H1 (cell line): Measurements from ENCODE around the gene CAPS. TPM values are rescaled to one million over a fixed set of nuclear protein-coding genes. Genes with fewer than 3 reads are reported as not detected.

Source experiments
- CTCF ChIA-PET: fragments of 300-600 bp; sonication (Branson Sonifier 250); formaldehyde crosslinking; loops from one replicate; lab custom pipeline; 2021; ENCODE audit not compliant: partially characterized antibody; lab: Charles Lee
- POLR2A ChIA-PET: fragments of 300-600 bp; sonication (Branson Sonifier 250); formaldehyde crosslinking; loops from one replicate; lab custom pipeline; 2021; ENCODE audit warnings: inconsistent platforms; ENCODE audit not compliant: partially characterized antibody; lab: Charles Lee
- DNase-seq, 2 experiments: peaks; one replicate each; pipeline versions ENCODE4 v3.0.0 to v3.0.0-alpha.2; 2010 to 2022; ENCODE audit warnings: low spot score in 2 of 2, low read depth in 1 of 2, mixed read lengths in 1 of 2
- FAIRE-seq: peaks from 2 replicates; lab custom pipeline; 2011; peaks lifted over from hg19 to GRCh38; lab: Jason Lieb, UNC
- H2AFZ ChIP-seq: 2 replicates; pipeline ENCODE4 v1.8.1; 2012; ENCODE audit warnings: low read length, inconsistent platforms
- H2AK5ac ChIP-seq: 2 replicates; pipeline ENCODE4 v1.6.1; 2013; ENCODE audit warnings: low read depth, low read length
- H2BK120ac ChIP-seq: replicated peaks from 2 replicates; pipeline ENCODE3; 2013; ENCODE audit warnings: low read depth, low read length, inconsistent platforms
- H2BK12ac ChIP-seq: 2 replicates; pipeline ENCODE4 v1.6.1; 2013; ENCODE audit warnings: low read depth, low read length
- H2BK15ac ChIP-seq: 2 replicates; pipeline ENCODE4 v1.6.1; 2013; ENCODE audit warnings: low read length
- H2BK20ac ChIP-seq: 2 replicates; pipeline ENCODE4 v1.6.1; 2013; ENCODE audit warnings: low read length
- H2BK5ac ChIP-seq: 2 replicates; pipeline ENCODE4 v1.6.1; 2013; ENCODE audit warnings: low read depth, low read length
- H3K14ac ChIP-seq: 2 replicates; pipeline ENCODE4 v1.6.1; 2013; ENCODE audit warnings: inconsistent platforms; ENCODE audit not compliant: insufficient read length
- H3K18ac ChIP-seq: 2 replicates; pipeline ENCODE4 v1.6.1; 2013; ENCODE audit warnings: low read length; ENCODE audit errors: extremely low read depth
- H3K23ac ChIP-seq: 2 replicates; pipeline ENCODE4 v1.6.1; 2013; ENCODE audit warnings: inconsistent platforms; ENCODE audit not compliant: insufficient read length
- H3K23me2 ChIP-seq: 2 replicates; pipeline ENCODE4 v1.6.1; 2013; ENCODE audit warnings: low read depth, low read length
- H3K27ac ChIP-seq: 2 replicates; pipeline ENCODE4 v1.6.1; 2011; ENCODE audit warnings: low read depth, low read length, inconsistent platforms
- H3K27me3 ChIP-seq, 4 experiments: replicated peaks in 1 of 4; 1 replicate in 1 of 4; 2 replicates in 3 of 4; pipeline versions ENCODE4 v1.6.1 to v1.8.1; 2011 to 2013; ENCODE audit warnings: low read length in 3 of 4, mild to moderate bottlenecking in 3 of 4, inconsistent platforms in 2 of 4, mixed read lengths in 2 of 4, moderate library complexity in 1 of 4; ENCODE audit not compliant: control insufficient read depth in 3 of 4, insufficient read depth in 3 of 4; ENCODE audit errors: extremely low read depth in 1 of 4
- H3K36me3 ChIP-seq, 4 experiments: 2 replicates each; pipeline versions ENCODE4 v1.6.1 to v1.8.1; 2011 to 2013; ENCODE audit warnings: mild to moderate bottlenecking in 4 of 4, low read length in 3 of 4, moderate library complexity in 2 of 4, control low read depth in 1 of 4, inconsistent platforms in 1 of 4; ENCODE audit not compliant: insufficient read depth in 4 of 4, control insufficient read depth in 2 of 4
- H3K4ac ChIP-seq: replicated peaks from 2 replicates; pipeline ENCODE3; 2013; ENCODE audit warnings: low read length, low read depth, mixed read lengths, inconsistent platforms; ENCODE audit not compliant: insufficient read length
- H3K4me1 ChIP-seq, 4 experiments: replicated peaks in 1 of 4; 1 replicate in 1 of 4; 2 replicates in 3 of 4; pipeline versions ENCODE4 v1.6.1 to v1.8.1; 2011 to 2013; ENCODE audit warnings: low read length in 3 of 4, inconsistent platforms in 2 of 4, mixed read lengths in 1 of 4; ENCODE audit not compliant: insufficient read depth in 4 of 4, control insufficient read depth in 3 of 4
- H3K4me2 ChIP-seq, 2 experiments: 2 replicates each; pipeline versions ENCODE4 v1.6.1 to v1.8.1; 2011 to 2013; ENCODE audit warnings: low read depth in 2 of 2, low read length in 2 of 2, control low read depth in 1 of 2, inconsistent platforms in 1 of 2, mild to moderate bottlenecking in 1 of 2; ENCODE audit not compliant: insufficient read depth in 1 of 2
- H3K4me3 ChIP-seq, 4 experiments: fragments of 200-600, 300-600 bp in 1 of 4; sonication (generic), shearing (Covaris generic), sonication (Bioruptor Twin) in 1 of 4; 2 replicates each; pipeline versions ENCODE4 v1.5.1 to v1.8.1; 2011 to 2016; ENCODE audit warnings: low read length in 4 of 4, low read depth in 3 of 4, control low read depth in 2 of 4, inconsistent platforms in 2 of 4, mild to moderate bottlenecking in 2 of 4, mixed read lengths in 1 of 4, moderate library complexity in 1 of 4; ENCODE audit not compliant: insufficient read depth in 2 of 4; ENCODE audit errors: extremely low read depth in 1 of 4
- H3K56ac ChIP-seq: replicated peaks from 2 replicates; pipeline ENCODE3; 2013; ENCODE audit warnings: low read depth, mild to moderate bottlenecking, mixed read lengths, low read length, inconsistent platforms; ENCODE audit not compliant: insufficient read length
- H3K79me1 ChIP-seq: 2 replicates; pipeline ENCODE4 v1.6.1; 2013; ENCODE audit warnings: low read depth, low read length, control low read depth
- H3K79me2 ChIP-seq, 2 experiments: 2 replicates each; pipeline versions ENCODE4 v1.6.1 to v1.8.1; 2012 to 2013; ENCODE audit warnings: low read length in 2 of 2, mild to moderate bottlenecking in 2 of 2, inconsistent platforms in 1 of 2; ENCODE audit not compliant: insufficient read depth in 2 of 2, control insufficient read depth in 1 of 2
- H3K9ac ChIP-seq, 4 experiments: replicated peaks in 1 of 4; 1 replicate in 1 of 4; 2 replicates in 3 of 4; pipeline versions ENCODE4 v1.6.1 to v1.8.1; 2011 to 2013; ENCODE audit warnings: low read depth in 3 of 4, low read length in 3 of 4, control low read depth in 2 of 4, mild to moderate bottlenecking in 2 of 4, moderate library complexity in 2 of 4, inconsistent platforms in 1 of 4; ENCODE audit errors: extremely low read depth in 1 of 4
- H3K9me3 ChIP-seq, 2 experiments: 2 replicates each; pipeline versions ENCODE4 v1.6.1 to v1.8.1; 2012 to 2013; ENCODE audit warnings: mild to moderate bottlenecking in 2 of 2, moderate library complexity in 2 of 2, control low read depth in 1 of 2, inconsistent platforms in 1 of 2, low read depth in 1 of 2, low read length in 1 of 2, mixed read lengths in 1 of 2; ENCODE audit not compliant: insufficient read depth in 2 of 2
- H4K20me1 ChIP-seq, 2 experiments: replicated peaks in 1 of 2; 2 replicates each; pipeline versions ENCODE3 to v1.8.1; 2011 to 2013; ENCODE audit warnings: inconsistent platforms in 2 of 2, low read length in 2 of 2, mild to moderate bottlenecking in 1 of 2; ENCODE audit not compliant: insufficient read depth in 2 of 2, control insufficient read depth in 1 of 2
- H4K5ac ChIP-seq: 2 replicates; pipeline ENCODE4 v1.6.1; 2013; ENCODE audit warnings: low read length, low read depth, mixed read lengths, inconsistent platforms; ENCODE audit not compliant: insufficient read length
- H4K8ac ChIP-seq: 2 replicates; pipeline ENCODE4 v1.8.0; 2013; ENCODE audit warnings: mild to moderate bottlenecking, moderate library complexity, low read length, inconsistent platforms; ENCODE audit not compliant: insufficient read depth; ENCODE audit errors: extremely low read depth
- H4K91ac ChIP-seq: replicated peaks from 2 replicates; pipeline ENCODE3; 2013; ENCODE audit warnings: low read length, mixed read lengths, inconsistent platforms; ENCODE audit not compliant: insufficient read length
- CEBPB ChIP-seq: IDR thresholded peaks from 2 replicates; pipeline ENCODE4 v1.6.1; 2012; ENCODE audit warnings: low read depth, low read length
- MAFK ChIP-seq: IDR thresholded peaks from 2 replicates; pipeline ENCODE4 v1.6.1; 2012; ENCODE audit warnings: low read depth, mild to moderate bottlenecking, improper control_type of control experiment, low read length
- RBBP5 ChIP-seq: IDR thresholded peaks from 2 replicates; pipeline ENCODE4 v1.7.1; 2012; ENCODE audit warnings: low read depth, mild to moderate bottlenecking, inconsistent platforms, low read length, moderate library complexity, borderline replicate concordance
- WGBS, 2 experiments: shearing (Covaris generic) in 1 of 2; methylation state at CpG; one replicate each; pipeline versions ENCODE4 v1.1.6 to v1.1.7; 2013 to 2015; ENCODE audit warnings: low lambda C conversion rate in 2 of 2, mixed read lengths in 2 of 2, inconsistent platforms in 1 of 2, low coverage in 1 of 2, missing lambda C conversion rate in 1 of 2; ENCODE audit not compliant: insufficient replicate concordance in 2 of 2, insufficient coverage in 1 of 2, insufficient read length in 1 of 2; ENCODE audit errors: extremely low coverage in 1 of 2, missing lambda C conversion rate in 1 of 2; 5-methylcytosine and 5-hydroxymethylcytosine counted together
- polyA plus RNA-seq, 7 experiments: library from polyadenylated mRNA; depleted of rRNA in 3 of 7; stranded (reverse) in 5 of 7; unstranded in 2 of 7; fragments of >200 nt in 5 of 7; fragments of 200-250 nt in 2 of 7; gene quantifications; 1 replicate in 5 of 7; 2 replicates in 1 of 7; 4 replicates in 1 of 7; pipeline versions ENCODE4 v1.2.1 to v1.2.3, GENCODE V29; 2011 to 2013; ENCODE audit warnings: missing spikeins in 2 of 7, mixed read lengths in 2 of 7
- total RNA-seq: library from RNA; stranded (reverse); fragmentation: NEBNext Ultra II Directional; extraction: Animal tissue kit (Norgen Biotek cat#: 25700); gene quantifications from 2 replicates; pipeline ENCODE4 v1.2.1, GENCODE V29; 2021

Gene CAPS
- total and polyA plus RNA-seq, 2 of the 8 experiments (the other 6 are each of a cell fraction or from before 2014, with no cell fraction given) = 2.1 to 2.4 TPM

DNA sequence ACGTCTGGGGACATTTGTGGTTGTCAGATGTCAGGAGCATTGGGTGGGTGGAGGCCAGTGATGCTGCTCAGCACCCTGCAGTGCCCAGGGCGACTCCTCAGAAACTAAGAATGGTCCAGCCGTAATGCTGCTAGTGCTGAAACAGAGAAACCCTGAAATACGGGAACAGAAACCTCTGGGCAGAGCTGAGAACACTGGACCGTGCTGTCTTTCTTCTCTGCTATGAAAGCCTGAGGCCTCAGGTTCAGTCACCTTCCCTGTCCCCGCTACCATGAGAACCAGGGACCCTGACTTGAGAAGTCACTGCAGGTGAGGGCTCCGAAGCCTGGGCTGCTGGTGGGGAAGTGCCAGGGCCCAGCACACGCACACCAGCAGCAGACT is 13.4 kb downstream of the CAPS start:
- H3K79me2 ChIP-seq = no peaks in the 10 kb centered on the region
- no peak for TF ChIP-seq MAFK
- TF ChIP-seq CEBPB = no peak
- no peak for TF ChIP-seq RBBP5
- TF ChIP-seq, all 59 proteins: peak for 0
- H3K56ac ChIP-seq = no peak overlapping the region
- peaks cover 4 to 30% of the 10 kb centered on the region in 2 experiments for H4K20me1 ChIP-seq
- no peaks in the 10 kb centered on the region for H3K4me1 ChIP-seq
- H2AFZ ChIP-seq = no peak overlapping the region
- DNase-seq (no peak), FAIRE-seq (no peak)
- H3K4ac ChIP-seq = no peak overlapping the region
- H4K5ac ChIP-seq = no peak overlapping the region
- no peak overlapping the region for H2BK15ac ChIP-seq
- H3K4me3 ChIP-seq = no peak overlapping the region
- ChIA-PET CTCF (interaction anchor here (0.6 to 1.5 kb wide), 2 partner anchors 95 to 945 kb away, joined by 3 to 4 read pairs; no protein-coding TSS in a partner anchor), POLR2A (interaction anchor here (0.9 kb wide), 1 partner anchor 16 kb away, joined by 3 read pairs; no protein-coding TSS in a partner anchor)
- H3K9ac ChIP-seq = no peak overlapping the region
- no peaks in the 10 kb centered on the region for H3K23me2 ChIP-seq
- no peak overlapping the region for H3K27ac ChIP-seq
- no peak overlapping the region for H2BK20ac ChIP-seq
- no peak overlapping the region for H3K23ac ChIP-seq
- no peak overlapping the region for H3K18ac ChIP-seq
- H4K8ac ChIP-seq = no peak overlapping the region
- no peak overlapping the region for H2BK5ac ChIP-seq
- no peak overlapping the region for H4K91ac ChIP-seq
- WGBS, 2 experiments = 91% methylated on average over 8 of the region's 8 CpGs; no CpG with 5 or more reads in 1 of the 2 experiments
- H3K9me3 ChIP-seq = no peaks in the 10 kb centered on the region
- H3K14ac ChIP-seq = no peak overlapping the region
- H2AK5ac ChIP-seq = no peak overlapping the region
- H2BK120ac ChIP-seq = no peak overlapping the region
- no peaks in the 10 kb centered on the region for H3K79me1 ChIP-seq
- H2BK12ac ChIP-seq = no peak overlapping the region
- no peaks in the 10 kb centered on the region; a peak in 1 of 7 replicates for H3K27me3 ChIP-seq
- peaks cover 26 to 60% (median 52%) of the 10 kb centered on the region in 4 experiments for H3K36me3 ChIP-seq
- H3K4me2 ChIP-seq = no peak overlapping the region
